ENCODE data around the gene GHR.

The GHR gene

GRCh38 chr5:42487077-42487476, 63.8 kb downstream of the GHR start:
- H3K27ac ChIP-seq (ENCODE audit: extremely low read depth, low read depth, low read length) = no peak overlapping the region
- no peaks in the 10 kb centered on the region for H3K9me3 ChIP-seq (ENCODE audit: control insufficient read depth, insufficient read depth, low read depth, low read length)
- ChIA-PET CTCF (no interaction called here), POLR2A (no interaction called here)
- no peaks in the 10 kb centered on the region for H3K4me1 ChIP-seq (ENCODE audit: control insufficient read depth, insufficient read depth, low read length)
- TF ChIP-seq ZBTB48 (tag by site-specific recombination; IDR thresholded peaks at IDR 0.05) (no peak), ZFP41 (tag by site-specific recombination; IDR thresholded peaks at IDR 0.05; ENCODE audit: borderline replicate concordance) (no peak), ZNF2 (tag by site-specific recombination; IDR thresholded peaks at IDR 0.05) (no peak), ZNF302 (tag by site-specific recombination; IDR thresholded peaks at IDR 0.05; ENCODE audit: low read depth) (no peak), ZBTB11 (tag by site-specific recombination; conservative IDR thresholded peaks at IDR 0.05; ENCODE audit: low read depth) (no peak), KLF7 (tag by site-specific recombination; IDR thresholded peaks at IDR 0.05; ENCODE audit: borderline replicate concordance) (no peak), ZNF560 (tag by site-specific recombination; IDR thresholded peaks at IDR 0.05; ENCODE audit: borderline replicate concordance) (no peak), ZNF488 (tag by site-specific recombination; IDR thresholded peaks at IDR 0.05) (no peak), ZSCAN23 (tag by site-specific recombination; IDR thresholded peaks at IDR 0.05) (no peak), ZNF830 (tag by site-specific recombination; IDR thresholded peaks at IDR 0.05; ENCODE audit: low read depth) (no peak)
- TF ChIP-seq, protein P1, sequence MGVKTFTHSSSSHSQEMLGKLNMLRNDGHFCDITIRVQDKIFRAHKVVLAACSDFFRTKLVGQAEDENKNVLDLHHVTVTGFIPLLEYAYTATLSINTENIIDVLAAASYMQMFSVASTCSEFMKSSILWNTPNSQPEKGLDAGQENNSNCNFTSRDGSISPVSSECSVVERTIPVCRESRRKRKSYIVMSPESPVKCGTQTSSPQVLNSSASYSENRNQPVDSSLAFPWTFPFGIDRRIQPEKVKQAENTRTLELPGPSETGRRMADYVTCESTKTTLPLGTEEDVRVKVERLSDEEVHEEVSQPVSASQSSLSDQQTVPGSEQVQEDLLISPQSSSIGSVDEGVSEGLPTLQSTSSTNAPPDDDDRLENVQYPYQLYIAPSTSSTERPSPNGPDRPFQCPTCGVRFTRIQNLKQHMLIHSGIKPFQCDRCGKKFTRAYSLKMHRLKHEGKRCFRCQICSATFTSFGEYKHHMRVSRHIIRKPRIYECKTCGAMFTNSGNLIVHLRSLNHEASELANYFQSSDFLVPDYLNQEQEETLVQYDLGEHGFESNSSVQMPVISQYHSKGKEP (tag by site-specific recombination; IDR thresholded peaks at IDR 0.05) = no peak
- TF ChIP-seq, protein P2, sequence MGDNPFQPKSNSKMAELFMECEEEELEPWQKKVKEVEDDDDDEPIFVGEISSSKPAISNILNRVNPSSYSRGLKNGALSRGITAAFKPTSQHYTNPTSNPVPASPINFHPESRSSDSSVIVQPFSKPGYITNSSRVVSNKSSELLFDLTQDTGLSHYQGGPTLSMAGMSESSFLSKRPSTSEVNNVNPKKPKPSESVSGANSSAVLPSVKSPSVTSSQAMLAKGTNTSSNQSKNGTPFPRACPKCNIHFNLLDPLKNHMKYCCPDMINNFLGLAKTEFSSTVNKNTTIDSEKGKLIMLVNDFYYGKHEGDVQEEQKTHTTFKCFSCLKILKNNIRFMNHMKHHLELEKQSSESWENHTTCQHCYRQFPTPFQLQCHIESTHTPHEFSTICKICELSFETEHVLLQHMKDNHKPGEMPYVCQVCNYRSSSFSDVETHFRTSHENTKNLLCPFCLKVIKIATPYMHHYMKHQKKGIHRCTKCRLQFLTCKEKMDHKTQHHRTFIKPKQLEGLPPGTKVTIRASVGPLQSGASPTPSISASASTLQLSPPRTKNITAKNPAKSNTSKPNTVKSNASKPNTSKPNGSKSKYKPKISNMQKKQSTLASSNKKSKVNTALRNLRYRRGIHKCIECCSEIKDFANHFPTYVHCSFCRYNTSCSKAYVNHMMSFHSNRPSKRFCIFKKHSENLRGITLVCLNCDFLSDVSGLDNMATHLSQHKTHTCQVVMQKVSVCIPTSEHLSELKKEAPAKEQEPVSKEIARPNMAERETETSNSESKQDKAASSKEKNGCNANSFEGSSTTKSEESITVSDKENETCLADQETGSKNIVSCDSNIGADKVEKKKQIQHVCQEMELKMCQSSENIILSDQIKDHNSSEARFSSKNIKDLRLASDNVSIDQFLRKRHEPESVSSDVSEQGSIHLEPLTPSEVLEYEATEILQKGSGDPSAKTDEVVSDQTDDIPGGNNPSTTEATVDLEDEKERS (tag by site-specific recombination; IDR thresholded peaks at IDR 0.05) = no peak
- no peak overlapping the region for H3K4me3 ChIP-seq (ENCODE audit: low read depth, low read length)
- H3K36me3 ChIP-seq (ENCODE audit: control insufficient read depth in 2 of 2, insufficient read depth in 1 of 2, low read length in 2 of 2) = no peaks in the 10 kb centered on the region

- ChIA-PET POLR2A (no interaction called here), CTCF (no interaction called here)
- H3K4me1 ChIP-seq (ENCODE audit: control insufficient read depth, insufficient read depth, low read length) = no peaks in the 10 kb centered on the region
Measured at GRCh38 chr5:42487821-42488220, 64.6 kb downstream of the GHR start.

More at GRCh38 chr5:42487821-42488220, 64.6 kb downstream of the GHR start:
- Histone ChIP-seq H3K4me3 (ENCODE audit: low read depth, low read length) (no peak overlapping the region), H3K27ac (ENCODE audit: extremely low read depth, low read depth, low read length) (no peak overlapping the region), H3K9me3 (ENCODE audit: control insufficient read depth, insufficient read depth, low read depth, low read length) (no peaks in the 10 kb centered on the region), H3K36me3 (ENCODE audit: control insufficient read depth in 2 of 2, insufficient read depth in 1 of 2, low read length in 2 of 2) (no peaks in the 10 kb centered on the region)
- TF ChIP-seq ZNF26 (tag by site-specific recombination; IDR thresholded peaks at IDR 0.05) (no peak), BCL11A (tag by site-specific recombination; IDR thresholded peaks at IDR 0.05; ENCODE audit: low read depth) (no peak), ZNF600 (tag by site-specific recombination; IDR thresholded peaks at IDR 0.05) (no peak), ZNF133 (tag by site-specific recombination; IDR thresholded peaks at IDR 0.05) (no peak), KLF7 (tag by site-specific recombination; IDR thresholded peaks at IDR 0.05; ENCODE audit: borderline replicate concordance) (no peak), ZNF747 (tag by site-specific recombination; IDR thresholded peaks at IDR 0.05) (no peak), ZNF837 (tag by site-specific recombination; IDR thresholded peaks at IDR 0.05) (no peak), ZNF341 (tag by site-specific recombination; IDR thresholded peaks at IDR 0.05; ENCODE audit: low read depth) (no peak)
- TF ChIP-seq, protein P3, sequence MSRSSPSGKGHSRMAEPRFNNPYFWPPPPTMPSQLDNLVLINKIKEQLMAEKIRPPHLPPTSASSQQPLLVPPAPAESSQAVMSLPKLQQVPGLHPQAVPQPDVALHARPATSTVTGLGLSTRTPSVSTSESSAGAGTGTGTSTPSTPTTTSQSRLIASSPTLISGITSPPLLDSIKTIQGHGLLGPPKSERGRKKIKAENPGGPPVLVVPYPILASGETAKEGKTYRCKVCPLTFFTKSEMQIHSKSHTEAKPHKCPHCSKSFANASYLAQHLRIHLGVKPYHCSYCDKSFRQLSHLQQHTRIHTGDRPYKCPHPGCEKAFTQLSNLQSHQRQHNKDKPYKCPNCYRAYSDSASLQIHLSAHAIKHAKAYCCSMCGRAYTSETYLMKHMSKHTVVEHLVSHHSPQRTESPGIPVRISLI (tag by site-specific recombination; IDR thresholded peaks at IDR 0.05) = no peak
